CD4-positive, alpha-beta T cell treated with Interleukin-4 for 4 hours (primary cell): Measurements from ENCODE around the gene DUSP19.

Experiments used
- DNase-seq: peaks from one replicate; pipeline ENCODE4 v3.0.0-alpha.2; 2020

Gene DUSP19

DNA sequence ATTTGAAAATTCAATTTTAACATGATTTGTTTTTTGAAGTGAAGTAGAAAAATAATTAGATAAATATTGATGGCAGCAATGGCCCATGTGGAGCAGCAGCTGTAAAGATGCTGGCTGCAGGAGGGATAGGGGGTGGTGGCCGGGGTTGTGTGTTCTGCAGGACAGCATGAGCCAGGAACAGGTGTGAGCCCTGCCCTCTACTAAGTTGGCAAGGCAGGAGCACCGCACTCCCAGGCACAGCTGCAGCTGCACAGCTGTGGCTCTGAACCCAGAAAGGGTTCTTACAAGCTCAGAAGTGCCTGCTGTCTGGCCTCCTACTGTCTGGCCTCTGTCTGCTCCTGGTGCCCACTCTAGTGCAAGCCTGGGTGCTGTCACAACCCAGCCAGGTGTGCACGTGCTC, 10.0 kb upstream of the DUSP19 start:
- no peak for DNase-seq

DNA sequence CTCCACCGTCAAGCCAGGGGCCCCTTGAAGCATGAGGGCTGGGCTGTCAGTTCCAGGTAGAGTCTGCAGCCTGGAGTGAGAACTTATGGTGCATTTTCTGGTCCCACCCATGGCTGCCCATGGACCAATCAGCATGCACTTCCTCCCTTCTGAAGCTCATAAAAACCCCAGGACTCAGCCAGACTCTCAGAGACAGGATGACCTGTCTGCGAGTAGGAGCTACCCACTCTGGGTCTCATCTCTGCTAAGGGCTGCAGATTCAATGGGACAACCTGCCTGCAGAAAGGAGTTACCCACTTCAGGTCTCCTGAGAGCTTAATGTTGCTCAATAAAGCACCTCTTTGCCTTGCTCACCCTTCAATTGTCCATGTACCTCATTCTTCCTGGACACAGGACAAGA, 9.4 kb upstream of the DUSP19 start:
- DNase-seq, result no peak

DNA sequence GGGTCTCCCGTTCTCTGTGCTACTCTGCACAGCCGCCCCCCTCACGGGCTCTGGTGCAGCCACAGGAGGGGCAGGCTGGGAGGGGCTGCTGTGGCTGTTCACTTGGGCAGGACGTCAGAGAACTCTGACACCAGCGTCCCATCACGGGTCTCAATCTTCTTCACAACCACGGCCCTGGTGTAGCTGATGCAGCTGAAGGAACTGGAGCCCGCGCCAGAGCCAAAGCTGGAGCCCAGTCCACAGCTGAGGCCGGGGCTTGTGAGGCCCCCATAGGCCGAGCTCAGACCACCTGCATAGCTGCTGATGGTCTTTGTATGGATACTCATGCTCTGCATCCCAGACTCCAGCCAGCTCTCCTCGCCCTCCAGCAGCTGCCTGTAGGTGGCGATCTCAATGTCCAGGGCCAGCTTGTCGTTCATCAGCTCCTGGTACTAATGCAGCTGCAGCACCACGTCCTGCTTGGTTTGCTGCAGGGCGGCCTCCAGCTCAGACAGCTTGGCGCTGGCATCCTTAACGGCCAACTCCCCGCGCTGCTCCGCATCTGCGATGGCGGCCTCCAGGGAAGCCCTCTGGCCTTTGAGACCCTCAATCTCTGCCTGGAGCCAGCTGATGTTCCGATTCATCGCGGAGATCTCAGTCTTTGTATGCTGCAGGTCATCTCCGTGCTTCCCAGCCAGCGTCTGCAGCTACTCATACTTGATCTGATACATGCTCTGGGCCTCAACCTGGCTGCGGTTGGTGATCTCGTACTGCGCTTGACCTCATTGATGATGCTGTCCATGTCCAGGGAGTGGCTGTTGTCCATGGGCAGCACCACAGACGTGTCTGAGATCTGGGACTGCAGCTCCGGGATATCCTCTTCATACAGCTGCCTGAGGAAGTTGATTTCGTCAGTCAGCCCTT, 7.4 kb upstream of the DUSP19 start:
- no peak for DNase-seq

DNA sequence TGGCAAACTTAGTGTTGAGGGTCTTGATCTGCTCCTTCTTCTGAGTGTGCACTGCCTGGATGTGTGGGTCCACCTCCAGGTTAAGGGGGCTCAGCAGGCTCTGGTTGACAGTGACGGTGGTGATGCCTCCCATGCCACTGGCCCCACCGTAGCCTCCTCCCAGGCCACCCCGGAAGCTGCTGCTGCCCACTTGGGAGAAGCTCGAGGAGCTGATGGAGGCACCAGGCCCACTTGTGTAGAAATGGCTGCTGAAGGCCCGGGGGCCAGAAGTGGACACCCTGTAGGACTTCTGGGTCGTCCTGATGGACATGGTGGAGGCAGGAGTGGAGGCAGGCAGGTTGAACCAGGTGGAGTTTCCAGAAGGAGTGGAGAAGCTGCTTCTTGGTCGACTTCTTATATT, 6.4 kb upstream of the DUSP19 start:
- no peak for DNase-seq

DNA sequence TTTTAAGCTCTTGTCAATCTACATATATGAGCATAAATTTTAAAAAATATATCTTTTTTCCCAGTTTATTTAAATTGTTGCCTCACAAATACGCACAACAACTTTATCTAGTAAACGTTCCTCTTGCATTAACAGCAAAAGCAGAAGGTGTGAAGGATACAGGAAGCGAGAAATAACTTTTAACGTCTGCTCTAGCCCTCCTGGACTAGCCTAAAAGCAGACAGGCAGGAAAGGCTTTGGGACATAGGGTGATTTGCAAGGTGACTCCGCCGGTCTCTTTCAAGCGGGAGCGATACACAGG, 434 bp upstream of the DUSP19 start:
- peak; percentile 8 for DNase-seq

DNA sequence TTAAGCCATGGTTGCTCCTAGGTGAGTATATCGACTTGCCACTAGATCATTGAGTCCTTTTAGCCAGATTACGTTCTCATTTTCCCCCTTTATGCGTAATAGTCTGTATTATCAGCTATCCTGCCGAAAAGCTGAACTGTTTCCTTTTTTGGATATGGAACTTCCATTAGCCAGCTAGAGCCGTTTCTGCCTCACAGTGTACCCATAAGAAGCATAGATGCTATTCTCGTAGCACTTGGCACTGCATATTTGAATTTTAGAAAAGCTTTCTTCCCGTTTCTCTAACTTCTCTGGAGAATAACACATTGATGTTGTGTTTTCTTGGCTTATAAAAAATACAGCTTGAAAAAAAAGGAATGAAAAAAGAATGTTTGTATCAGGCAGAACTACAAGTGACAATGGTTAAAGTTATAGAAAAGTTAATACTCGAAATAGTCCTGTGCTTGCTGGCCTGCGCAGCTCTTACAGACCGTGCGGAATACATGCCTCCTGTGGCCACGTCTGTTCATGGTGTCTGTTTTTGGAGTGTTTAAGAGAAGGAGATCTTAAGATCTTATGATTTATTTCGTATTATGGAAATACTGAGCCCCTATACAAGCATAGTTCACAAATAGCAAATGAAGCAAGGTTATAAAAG, 710 bp downstream of the DUSP19 start:
- DNase-seq, result peak; percentile 4

DNA sequence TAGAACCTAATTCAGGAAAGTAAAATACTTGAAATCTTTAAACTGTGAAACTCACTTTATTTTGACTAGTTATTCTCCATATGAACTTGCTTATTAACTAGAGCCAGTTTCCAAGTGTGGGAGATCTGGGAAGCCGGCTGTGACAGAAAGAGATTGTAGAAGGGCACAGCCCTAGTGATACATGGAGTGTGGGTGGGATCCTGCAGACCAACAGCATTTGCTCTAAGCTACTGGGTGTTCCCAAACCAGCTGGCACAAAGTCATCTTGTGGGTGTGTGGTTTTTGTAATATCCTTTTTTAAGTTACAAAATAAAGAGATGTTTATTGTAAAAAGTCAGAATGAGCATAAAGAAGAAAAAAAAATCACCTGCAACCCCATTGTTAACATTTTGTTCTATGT, 3.4 kb downstream of the DUSP19 start:
- DNase-seq, result no peak

DNA sequence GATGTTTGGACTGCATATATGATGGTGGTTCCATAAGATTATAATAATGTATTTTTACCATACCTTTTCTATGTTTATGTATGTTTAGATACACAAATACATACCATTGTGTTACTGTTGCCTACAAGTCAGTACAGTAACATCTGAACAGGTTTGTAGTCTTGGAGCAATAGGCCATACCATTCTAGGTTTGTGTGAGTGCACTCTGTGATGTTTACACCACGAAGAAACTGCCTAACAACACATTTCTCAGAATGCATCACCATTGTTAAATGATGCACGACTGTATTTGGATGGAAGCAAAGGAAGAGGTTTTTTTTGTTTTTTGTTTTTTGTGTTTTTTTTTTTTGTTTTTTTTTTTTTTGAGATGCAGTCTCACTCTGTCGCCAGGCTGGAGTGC, 9.5 kb downstream of the DUSP19 start:
- DNase-seq, result no peak

DNA sequence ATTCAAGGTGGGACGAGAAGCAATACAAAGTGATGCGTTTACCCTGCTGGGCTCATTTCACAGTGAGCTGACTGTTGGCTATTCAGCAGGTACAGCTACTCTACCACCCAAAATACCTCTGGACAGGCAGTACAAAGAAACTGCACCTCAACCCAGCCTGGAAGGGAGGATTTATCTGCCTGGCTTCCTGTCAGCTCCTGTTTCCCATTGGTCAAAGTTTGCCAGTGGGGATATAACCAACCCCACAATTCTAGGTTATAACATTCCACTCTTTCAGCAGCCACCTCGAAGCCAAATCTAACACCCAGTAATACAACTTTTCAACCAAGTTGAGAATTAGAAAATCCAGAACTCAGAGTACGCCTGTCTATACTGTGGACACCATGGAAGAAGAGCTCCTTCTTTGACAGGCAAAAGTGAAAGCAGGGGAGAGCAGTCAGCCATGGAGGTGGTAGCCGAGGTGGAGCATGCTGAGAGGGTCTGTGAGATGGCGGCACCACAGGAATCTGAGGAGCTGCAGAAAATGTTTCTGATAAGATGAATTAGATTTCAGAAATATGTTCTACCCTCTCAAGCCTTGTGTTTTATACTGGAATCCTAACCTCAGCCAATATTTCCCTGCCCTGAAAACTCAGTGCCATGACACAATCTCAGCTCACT, 10.8 kb downstream of the DUSP19 start:
- no peak for DNase-seq

DNA sequence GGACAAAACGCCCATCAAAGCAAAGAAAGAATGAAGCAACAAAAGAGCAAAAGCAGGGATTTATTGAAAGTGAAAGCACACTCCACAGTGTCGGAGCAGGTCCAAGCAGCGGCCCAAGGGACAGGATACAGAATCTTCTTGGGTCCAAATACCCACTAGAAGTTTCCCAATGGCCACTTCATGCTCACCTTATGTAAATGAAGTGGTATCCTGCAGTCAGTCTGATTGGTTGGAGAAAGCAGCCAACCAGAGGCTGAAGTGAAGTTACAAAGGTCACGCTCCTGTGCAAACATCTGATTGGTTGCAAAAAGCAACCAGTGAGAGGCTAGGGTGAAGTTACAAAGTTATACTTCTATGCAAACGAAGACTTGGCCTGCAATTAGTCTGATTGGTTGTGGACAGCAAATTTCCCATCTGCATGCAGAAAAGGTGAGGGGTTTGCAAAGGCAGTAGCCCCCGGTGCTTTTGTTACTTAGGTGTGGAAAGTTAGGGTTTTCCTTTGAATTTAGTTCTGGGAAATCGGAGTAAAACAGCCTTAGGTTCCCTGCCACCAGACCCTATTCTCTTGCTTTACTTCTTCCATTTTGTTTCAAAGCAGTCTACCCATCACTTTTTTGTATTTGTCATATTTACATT, 12.9 kb downstream of the DUSP19 start:
- no peak for DNase-seq

DNA sequence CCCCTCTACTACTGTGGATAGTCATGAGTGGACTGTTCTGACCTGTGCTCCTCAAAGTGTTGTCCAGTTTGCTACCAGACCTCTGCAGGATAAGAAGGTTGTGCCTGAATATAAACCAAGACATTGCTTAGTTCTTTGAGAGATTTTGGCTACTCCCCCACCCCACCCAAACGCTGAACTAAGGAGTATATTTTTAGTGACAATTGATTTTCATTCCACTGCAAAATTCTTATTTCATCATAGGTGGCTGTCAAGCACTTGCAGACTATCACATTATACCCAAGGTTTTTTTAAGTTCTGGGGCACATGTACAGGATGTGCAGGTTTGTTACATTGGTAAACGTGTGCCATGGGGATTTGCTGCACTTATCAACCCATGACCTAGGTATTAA, 13.4 kb downstream of the DUSP19 start:
- DNase-seq, result no peak

DNA sequence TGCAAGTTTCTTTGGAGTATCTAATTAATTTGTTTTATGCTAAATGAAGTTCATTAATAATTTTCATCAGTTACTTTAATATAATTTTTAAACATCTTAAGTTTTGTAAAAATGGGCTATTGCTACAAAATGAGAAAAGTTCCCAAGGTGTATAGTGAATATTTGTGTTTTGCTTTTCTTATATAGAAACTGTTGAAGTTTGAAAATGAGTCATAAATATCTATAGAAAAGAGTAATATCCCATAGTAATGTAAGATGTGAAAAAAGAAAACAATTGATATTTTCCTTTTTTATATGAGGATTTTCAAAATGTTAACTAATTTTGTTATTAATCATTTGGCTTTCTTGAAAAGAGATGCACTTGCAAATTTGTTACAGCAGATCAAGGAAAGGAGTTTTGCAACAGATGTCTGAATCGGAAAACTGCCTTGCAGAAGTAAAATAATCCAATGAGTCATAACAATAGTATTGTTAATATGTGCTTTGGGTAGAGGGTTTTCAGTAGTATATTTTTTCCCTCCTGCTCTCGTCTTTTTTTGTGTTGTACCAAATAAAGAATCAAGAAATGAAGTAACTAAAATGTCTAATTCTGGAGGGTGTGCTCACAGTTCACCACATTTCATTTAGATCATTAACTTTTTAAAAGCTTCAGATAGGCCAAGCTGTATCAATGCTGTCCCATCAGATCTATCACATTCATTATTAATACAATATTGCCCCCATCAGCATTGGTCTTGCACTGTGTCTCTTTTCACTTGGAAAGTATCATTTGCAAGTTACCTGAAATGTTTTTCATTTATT, 15.5 kb downstream of the DUSP19 start:
- no peak for DNase-seq

DNA sequence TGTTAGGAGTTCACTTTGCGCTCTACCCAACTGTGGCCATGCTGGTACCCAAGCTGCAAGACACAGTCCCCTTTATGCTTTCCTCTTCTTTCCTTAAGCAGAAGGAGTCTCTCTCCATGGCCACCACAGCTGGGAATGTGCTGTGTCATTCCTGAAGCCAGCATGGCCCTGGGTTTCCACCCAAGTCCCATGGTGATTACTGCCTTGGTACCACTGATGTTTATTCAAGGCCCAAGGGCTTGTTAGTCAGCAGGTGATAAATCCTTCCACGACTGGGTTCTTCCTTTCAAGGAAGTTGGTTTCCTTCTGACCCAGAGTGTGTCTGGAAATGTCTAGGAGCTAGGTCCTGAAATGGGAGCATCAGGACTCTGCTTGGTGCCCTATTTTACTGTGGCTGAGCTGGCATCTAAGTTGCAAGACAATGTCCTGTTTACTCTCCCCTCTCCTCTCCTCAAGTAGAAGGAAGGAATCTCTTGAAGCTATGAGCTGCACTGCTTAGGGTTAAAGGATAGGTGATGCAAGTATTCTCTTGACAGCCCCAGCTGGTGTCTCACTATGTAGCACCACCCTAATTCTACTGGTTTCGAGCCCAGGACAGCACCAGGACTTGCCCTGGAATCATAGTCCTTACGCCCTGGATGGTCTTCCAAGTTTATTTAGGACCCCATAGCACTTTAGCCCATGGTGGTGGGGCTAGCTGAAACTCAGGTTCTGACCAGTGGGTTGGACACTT, 27.0 kb downstream of the DUSP19 start:
- DNase-seq, result no peak

DNA sequence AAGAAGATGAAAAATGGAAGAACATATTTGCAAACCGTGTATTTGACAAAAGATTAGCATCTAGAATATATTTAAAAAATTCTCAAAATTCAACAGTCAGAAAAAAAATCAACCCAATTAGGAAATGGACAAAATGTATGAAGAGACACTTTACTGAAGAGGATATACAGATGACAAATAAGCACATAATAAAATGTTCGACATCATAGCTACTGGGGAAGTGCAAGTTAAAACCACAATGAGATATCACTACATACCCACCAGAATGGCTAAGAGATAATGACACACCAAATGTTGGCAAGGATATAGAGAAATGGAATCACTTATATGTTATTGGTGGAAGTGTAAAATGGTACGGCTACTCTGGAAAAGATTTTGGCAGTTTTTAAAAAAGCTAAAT, 34.0 kb downstream of the DUSP19 start:
- no peak for DNase-seq

DNA sequence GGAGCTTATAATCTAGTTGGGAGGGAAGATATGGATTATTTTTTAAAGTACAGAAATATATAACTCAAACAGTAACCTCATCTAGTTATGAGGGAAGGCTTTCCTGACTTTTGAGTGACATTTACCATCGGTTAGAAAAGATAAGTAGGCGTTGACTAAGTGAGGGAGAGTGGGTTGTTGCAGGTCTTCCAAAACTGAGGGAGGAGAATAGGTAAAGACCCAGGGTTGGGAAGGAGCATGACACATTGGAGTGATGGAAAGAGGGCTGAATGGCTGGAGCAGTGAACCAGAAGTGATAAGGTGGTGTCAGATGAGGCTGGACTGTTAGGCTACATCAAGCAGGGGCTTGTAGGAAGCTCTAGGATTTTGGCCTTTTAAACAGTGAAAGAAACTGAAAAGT, 35.1 kb downstream of the DUSP19 start:
- no peak for DNase-seq

DNA sequence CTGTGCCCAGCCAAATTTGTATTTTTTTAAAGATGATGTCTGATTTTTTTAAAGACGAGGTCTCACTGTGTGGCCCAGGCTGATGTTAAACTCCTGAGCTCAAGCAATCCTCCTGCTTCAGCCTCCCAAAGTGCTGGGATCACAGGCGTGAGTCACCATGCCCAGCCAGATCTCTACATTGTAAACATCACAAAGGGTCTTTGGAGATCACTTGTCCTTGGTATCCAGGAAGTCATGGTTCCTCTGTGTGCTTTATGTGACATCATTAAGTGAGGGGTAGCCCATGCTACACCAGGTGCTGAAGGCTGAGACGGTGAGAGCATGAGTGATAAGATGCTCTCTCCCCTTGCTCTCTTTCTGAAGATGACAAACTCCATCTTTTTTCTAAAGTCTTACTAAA, 38.7 kb downstream of the DUSP19 start:
- no peak for DNase-seq

DNA sequence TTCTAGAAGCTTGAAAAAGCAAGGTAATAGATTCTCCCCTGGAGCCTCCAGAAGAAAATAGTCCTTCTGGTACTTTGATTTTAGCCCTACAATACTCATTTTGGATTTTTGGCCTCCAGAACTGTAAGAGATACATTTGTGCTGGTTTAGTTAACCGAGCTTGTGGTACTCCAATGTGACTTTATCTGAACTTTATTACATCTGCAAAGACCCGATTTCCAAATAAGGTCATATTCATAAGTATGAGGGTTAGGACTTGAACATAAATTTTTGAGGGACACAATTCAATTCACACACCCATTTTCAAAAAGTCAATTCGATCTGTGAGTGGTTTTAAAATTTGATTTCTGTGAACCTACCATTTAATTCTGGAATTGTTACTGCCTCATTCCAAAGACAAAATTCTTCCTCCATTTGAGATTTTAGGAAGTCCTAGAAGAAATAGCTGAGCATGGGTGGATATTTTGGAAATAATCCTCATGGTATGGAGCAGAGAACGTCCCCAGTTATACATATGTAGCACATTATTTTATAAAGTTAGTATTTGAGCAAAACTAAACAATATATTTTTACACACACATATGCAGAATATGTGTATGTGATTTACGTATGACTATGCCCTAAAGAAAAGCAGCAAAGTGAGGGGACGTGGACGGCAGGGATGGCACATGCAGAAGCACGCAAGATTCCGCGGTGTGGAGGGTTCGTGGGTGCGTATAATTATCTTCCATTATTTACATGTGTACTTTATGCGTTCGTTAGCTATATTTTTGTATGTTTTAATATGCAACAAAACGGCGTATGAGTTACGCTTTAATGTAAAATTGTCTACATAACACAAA, 44.8 kb downstream of the DUSP19 start:
- DNase-seq, result no peak

DNA sequence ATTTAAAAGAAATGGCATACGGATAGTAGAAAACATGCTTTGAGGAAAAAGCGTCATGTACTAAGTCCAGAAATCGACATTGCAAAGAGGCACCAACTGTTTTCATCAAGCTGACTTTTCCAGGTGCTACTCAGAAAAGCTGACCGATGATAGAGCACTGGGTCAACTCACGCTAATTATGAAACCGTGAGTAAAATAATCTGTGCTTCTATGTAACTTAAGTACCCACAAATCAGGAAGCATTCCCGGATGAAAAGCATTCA, 45.3 kb downstream of the DUSP19 start:
- no peak for DNase-seq

DNA sequence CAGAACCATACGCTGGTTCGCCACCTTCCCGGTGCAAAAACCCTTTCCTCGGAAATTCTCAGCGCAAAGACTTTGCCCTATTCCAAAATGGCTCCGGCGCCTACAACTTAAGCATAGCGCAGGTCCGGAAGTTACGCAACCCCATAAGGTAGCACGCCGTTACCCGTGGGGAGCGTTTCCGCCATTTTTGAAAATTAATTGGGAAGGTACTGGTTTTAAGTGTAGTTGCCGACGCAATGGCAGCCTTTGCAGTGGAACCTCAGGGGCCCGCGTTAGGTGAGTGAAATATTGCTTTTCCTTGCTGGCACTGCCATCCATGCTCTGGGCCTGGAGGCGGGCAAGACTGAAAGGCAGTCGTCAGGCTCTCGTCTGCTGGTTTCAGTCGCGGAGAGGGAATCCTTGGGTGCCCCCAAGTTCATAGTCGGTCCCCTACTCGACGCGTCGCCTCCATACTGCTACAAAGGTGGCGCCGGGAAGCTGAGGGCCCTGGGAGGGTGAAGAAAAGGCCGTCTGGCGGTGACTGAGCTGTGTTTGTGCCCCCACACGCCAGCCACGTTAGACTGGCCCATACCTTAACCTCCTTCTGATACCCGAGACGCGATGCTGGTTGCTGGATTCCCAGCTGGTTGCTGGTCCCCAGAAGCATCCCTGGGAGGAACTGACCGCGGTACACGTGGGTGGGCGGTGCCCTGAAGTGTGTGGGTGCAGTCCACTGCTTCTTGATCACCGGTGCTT, 45.8 kb downstream of the DUSP19 start, which contains the start of gene NUP35:
Gene NUP35 (plus strand): TSS at position 222 of the 735 bp plus-strand sequence. CDS start 15 bp downstream, at position 237.
- DNase-seq, result peak; percentile 87

DNA sequence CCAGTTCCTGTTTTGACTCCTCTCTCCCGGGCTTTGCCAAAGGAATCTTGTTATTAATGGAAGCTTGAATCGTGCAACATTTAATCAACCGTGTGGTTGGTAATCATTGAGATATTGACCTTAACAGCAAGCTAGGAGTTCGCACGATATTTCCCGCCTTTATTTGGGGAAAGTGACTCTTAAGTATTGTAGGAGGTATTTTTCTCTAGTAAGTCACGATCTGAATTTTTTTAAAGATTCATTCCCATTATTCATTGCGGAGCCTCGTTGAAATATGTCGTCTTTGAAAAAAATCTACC, 46.4 kb downstream of the DUSP19 start:
- DNase-seq, result no peak
